Measurements from ENCODE around the gene SLC8A1.

DNA sequence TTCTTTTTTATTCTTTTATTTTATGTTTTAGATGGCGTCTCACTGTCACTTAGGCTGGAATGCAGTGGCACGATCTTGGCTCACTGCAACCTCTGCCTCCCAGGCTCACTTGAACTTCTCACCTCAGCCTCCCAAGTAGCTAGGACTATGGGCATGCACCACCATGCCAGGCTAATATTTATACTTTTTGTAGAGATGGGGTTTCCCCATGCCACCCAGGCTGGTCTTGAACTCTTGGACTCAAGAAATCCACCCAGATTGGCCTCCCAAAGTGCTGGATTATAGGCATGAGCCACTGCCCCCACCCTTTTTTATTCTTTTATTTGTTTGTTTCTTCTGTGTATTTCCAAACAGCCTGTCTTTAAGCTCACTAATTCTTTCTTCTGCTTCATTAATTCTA is 366.1 kb downstream of the SLC8A1 start:
- TF ChIP-seq, protein P1, sequence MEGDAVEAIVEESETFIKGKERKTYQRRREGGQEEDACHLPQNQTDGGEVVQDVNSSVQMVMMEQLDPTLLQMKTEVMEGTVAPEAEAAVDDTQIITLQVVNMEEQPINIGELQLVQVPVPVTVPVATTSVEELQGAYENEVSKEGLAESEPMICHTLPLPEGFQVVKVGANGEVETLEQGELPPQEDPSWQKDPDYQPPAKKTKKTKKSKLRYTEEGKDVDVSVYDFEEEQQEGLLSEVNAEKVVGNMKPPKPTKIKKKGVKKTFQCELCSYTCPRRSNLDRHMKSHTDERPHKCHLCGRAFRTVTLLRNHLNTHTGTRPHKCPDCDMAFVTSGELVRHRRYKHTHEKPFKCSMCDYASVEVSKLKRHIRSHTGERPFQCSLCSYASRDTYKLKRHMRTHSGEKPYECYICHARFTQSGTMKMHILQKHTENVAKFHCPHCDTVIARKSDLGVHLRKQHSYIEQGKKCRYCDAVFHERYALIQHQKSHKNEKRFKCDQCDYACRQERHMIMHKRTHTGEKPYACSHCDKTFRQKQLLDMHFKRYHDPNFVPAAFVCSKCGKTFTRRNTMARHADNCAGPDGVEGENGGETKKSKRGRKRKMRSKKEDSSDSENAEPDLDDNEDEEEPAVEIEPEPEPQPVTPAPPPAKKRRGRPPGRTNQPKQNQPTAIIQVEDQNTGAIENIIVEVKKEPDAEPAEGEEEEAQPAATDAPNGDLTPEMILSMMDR (IDR thresholded peaks at IDR 0.05) = no peak
- no peak for TF ChIP-seq POLR2A (IDR thresholded peaks at IDR 0.05)

Data from tibial nerve (tissue), 3 donors.